Loucy (cell line): ENCODE results near the gene KY.

Source experiments
- EZH2phosphoT487 ChIP-seq: fragments of 200-600 bp; IDR thresholded peaks from 2 replicates; pipeline ENCODE4 v1.6.1; 2018; ENCODE audit warnings: antibody characterized with exemption, mild to moderate bottlenecking, moderate library complexity, borderline replicate concordance
- TF ChIP-seq, protein P1 (sequence below): fragments of 200-600 bp; sonication (generic); conservative IDR thresholded peaks from 2 replicates; pipeline ENCODE4 v1.5.1; 2014; ENCODE audit warnings: mild to moderate bottlenecking, antibody characterized with exemption, low read length

DNA sequence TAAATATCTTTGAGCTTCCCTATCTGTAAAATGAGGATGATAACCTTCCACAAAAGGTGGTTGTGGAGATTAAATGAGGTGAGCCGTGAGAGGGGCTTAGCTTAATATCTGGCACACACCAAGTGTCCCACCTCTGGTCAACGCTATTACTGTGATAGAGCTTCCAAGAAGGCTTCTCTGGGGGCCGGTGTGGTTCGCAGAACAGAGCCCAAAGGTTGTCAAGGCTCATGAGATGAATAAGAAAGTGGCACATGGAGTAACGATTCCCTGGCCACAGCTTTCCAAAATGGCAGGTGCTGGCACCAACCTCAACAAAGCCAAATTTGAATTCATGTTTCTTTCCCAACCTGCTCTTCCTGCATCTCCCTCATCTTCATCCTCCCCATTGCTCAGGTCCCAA lies 10.4 kb downstream of the KY start:
- no peak for TF ChIP-seq EZH2phosphoT487
- TF ChIP-seq, protein P1, sequence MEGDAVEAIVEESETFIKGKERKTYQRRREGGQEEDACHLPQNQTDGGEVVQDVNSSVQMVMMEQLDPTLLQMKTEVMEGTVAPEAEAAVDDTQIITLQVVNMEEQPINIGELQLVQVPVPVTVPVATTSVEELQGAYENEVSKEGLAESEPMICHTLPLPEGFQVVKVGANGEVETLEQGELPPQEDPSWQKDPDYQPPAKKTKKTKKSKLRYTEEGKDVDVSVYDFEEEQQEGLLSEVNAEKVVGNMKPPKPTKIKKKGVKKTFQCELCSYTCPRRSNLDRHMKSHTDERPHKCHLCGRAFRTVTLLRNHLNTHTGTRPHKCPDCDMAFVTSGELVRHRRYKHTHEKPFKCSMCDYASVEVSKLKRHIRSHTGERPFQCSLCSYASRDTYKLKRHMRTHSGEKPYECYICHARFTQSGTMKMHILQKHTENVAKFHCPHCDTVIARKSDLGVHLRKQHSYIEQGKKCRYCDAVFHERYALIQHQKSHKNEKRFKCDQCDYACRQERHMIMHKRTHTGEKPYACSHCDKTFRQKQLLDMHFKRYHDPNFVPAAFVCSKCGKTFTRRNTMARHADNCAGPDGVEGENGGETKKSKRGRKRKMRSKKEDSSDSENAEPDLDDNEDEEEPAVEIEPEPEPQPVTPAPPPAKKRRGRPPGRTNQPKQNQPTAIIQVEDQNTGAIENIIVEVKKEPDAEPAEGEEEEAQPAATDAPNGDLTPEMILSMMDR: no peak
